HG03354 (cell line): ENCODE measurements around the gene PLEKHG4B.
"Not testable (repeated sequence)": the region's sequence is repeated elsewhere in the genome, so short reads cannot be mapped to it uniquely, and the experiment has no call there.

ENCODE experiments used
- ATAC-seq: cut with Tn5 transposase; IDR thresholded peaks from one replicate; pipeline ENCODE4 v1.9.1; 2021; ENCODE audit warnings: mild to moderate bottlenecking; ENCODE audit not compliant: unreplicated experiment, poor library complexity, severe bottlenecking

The PLEKHG4B gene, protein sequence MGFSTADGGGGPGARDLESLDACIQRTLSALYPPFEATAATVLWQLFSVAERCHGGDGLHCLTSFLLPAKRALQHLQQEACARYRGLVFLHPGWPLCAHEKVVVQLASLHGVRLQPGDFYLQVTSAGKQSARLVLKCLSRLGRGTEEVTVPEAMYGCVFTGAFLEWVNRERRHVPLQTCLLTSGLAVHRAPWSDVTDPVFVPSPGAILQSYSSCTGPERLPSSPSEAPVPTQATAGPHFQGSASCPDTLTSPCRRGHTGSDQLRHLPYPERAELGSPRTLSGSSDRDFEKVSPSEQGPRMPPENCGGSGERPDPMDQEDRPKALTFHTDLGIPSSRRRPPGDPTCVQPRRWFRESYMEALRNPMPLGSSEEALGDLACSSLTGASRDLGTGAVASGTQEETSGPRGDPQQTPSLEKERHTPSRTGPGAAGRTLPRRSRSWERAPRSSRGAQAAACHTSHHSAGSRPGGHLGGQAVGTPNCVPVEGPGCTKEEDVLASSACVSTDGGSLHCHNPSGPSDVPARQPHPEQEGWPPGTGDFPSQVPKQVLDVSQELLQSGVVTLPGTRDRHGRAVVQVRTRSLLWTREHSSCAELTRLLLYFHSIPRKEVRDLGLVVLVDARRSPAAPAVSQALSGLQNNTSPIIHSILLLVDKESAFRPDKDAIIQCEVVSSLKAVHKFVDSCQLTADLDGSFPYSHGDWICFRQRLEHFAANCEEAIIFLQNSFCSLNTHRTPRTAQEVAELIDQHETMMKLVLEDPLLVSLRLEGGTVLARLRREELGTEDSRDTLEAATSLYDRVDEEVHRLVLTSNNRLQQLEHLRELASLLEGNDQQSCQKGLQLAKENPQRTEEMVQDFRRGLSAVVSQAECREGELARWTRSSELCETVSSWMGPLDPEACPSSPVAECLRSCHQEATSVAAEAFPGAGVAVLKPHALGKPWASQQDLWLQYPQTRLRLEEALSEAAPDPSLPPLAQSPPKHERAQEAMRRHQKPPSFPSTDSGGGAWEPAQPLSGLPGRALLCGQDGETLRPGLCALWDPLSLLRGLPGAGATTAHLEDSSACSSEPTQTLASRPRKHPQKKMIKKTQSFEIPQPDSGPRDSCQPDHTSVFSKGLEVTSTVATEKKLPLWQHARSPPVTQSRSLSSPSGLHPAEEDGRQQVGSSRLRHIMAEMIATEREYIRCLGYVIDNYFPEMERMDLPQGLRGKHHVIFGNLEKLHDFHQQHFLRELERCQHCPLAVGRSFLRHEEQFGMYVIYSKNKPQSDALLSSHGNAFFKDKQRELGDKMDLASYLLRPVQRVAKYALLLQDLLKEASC (N-terminal part only)

GRCh38 chr5:91556-92263 lies at the start of gene PLEKHG4B:
PLEKHG4B (plus strand) TSS chr5:92168; CDS start chr5:92232, 64 bp downstream.
- ATAC-seq, result no peak

DNA sequence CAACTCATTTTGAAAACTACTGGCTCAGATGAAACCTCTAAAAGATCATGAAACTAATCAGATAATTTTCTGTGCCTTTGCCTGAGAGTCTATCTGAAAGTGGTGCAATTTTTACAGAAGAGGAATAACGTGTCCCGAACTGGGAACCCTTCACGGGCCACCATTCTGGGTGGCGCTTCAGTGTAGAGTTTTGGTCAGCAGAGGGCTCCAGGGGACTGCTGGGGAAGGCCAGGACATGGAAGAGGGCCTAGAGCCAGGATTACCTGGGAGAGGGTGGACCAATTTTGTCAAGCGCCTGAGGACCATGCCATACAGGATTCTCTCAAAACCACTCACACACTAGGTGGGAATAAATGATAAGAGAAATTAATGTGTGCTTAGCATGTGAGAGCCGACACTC lies 49.7 kb upstream of the PLEKHG4B start:
- ATAC-seq, result no peak

DNA sequence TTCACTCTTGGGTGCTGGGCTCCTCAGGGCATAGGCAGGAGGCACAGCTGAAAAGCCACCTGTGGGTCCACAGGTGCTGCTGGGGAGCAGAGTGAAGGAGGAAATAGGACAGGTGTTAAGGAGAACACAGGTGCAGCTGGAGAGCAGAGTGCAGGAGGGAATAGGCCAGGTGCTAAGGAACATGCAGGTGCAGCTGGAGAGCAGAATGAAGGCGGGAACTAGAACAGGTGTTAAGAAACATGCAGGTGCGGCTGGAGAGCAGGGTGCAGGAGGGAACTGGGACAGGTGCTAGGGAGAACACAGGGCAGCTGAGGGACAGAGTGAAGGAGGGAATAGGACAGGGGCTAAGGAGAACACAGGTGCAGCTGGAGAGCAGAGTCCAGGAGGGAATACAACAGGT lies 43.8 kb upstream of the PLEKHG4B start:
- no peak for ATAC-seq

GRCh38 chr5:49530-49929 lies 42.4 kb upstream of the PLEKHG4B start:
- ATAC-seq, result not testable (repeated sequence)

- no peak for ATAC-seq
Observed at GRCh38 chr5:49953-50544, 41.9 kb upstream of the PLEKHG4B start.

GRCh38 chr5:50724-51499 lies 41.1 kb upstream of the PLEKHG4B start:
- ATAC-seq, result no peak

GRCh38 chr5:51500-51823 lies 40.5 kb upstream of the PLEKHG4B start:
- ATAC-seq, result no peak

DNA sequence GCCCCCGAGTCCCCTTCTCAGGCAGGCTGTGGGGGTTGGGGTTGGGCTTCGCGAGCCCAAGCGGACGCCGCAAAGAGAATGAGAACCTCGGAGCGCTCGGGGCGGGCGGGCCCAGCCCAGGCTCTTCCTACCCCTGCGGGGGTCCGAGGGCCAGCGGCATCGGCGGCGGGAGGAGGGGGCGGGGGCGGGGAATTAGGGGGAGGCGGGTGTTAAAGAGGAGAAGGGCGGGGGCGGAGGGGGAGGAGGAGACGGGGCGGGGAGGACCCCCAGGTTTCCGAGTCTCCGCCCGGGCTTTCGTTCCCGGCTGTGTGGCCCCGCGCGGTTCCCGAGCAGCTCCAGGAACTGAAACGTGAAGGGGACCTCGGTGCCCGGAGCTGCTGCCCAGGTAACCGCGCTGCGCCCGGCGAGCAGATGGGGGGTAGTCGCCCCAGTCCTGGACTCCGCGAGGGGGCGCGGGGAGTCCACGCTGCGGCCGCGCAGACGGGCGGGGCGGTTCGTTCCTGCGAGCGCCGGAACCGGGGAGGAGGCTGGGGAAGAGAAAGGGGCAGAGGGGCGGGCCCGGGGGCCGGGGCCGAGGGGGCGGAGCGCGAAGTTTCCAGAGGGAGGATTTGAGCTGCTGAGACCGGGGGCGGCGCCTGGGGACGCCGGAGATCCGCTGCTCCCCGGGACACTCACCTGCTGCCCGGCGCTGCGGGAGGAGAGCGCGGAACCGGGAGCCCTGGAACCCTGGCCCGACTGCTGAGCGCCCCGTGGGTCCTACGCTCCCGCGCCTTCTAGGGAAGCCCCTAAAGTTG lies 38.4 kb upstream of the PLEKHG4B start:
- ATAC-seq, result no peak

GRCh38 chr5:54175-54730 lies 37.7 kb upstream of the PLEKHG4B start:
- ATAC-seq, result no peak

- ATAC-seq, result no peak
Observed at GRCh38 chr5:54876-55569, 36.9 kb upstream of the PLEKHG4B start.

DNA sequence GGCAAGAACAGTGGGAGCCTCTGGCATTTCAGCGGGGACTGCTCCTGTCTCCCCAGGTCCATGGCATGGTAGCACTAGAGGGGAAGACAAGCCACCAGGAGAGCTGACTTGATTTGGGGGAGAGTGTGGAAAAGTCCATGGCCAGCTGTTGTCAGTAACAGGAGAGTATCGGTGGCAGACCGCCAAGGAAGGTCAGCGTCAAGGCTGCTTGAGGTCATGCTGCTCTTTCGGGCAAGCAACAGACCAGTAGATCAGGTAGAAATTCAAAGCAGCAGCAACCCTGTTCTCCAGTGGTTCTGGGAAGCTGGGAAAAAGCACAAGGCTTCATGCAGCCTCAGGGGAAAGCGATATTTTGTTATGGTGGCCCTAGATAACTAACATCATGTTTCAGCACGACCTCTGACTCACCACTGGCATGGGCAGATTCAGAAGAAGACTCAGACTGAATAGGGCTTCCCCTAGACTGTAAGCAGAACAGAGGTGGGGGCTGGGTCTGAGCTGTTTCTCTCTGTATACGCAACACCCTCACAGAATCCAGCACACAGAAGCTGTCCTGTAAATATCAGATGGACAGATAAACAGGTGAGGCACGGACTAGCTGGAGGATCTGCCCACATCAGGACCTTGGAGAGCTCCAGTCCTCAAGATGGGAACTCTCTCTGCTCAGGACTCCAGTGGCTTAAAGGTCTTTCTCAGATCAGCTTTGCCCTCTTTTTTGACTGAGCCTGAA lies 35.2 kb upstream of the PLEKHG4B start:
- no peak for ATAC-seq

DNA sequence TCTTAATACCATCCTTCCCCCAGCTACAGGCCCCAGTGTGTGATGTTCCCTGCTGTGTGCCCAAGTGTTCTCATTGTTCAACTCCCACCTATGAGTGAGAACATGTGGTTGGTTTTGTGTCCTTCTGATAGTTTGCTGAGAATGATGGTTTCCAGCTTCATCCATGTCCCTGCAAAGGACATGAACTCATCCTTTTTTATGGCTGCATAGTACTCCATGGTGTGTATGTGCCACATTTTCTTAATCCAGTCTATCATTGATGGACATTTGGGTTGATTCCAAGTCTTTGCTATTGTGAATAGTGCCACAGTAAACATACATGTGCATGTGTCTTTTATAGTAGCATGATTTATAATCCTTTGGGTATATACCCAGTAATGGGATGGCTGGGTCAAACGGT lies 31.7 kb upstream of the PLEKHG4B start:
- not testable (repeated sequence) for ATAC-seq

- no peak for ATAC-seq
Observed at GRCh38 chr5:70440-70839, 21.5 kb upstream of the PLEKHG4B start.

DNA sequence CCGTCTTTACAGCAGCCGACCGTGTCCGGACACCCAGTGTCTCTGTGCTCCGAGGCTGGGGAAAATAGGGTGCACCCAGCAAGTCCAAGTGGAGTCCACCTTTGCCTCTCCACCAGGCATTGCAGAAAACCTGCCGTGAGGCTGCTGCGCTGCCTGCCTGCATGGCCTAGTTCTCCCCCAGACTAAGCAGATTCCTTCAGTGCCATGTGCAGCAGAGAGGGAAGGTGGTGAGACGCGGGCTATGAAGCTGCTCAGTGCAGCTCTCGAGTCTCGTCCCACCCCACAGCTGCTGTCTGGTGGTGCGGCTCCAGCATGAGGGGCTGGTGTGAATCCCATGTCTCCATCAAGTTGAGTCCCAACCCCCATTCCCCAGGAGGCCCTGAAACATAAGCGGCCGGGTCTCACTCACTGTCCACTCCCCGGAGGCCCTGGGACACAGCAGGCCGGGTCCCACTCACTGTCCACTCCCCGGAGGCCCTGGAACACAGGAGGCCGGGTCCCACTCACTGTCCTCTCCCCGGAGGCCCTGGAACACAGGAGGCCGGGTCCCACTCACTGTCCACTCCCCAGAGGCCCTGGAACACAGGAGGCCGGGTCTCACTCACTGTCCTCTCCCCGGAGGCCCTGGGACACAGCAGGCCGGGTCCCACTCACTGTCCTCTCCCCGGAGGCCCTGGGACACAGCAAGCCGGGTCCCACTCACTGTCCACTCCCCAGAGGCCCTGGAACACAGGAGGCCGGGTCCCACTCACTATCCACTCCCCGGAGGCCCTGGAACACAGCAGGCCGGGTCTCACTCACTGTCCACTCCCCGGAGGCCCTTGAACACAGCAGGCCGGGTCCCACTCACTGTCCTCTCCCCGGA lies 19.4 kb upstream of the PLEKHG4B start:
- ATAC-seq, result not testable (repeated sequence)

GRCh38 chr5:73181-73447 lies 18.9 kb upstream of the PLEKHG4B start:
- ATAC-seq, result not testable (repeated sequence)
